Lower lobe of right lung (tissue), 2 donors: ENCODE results near the gene CDCA7L. TPM values are rescaled to one million over a fixed set of nuclear protein-coding genes. Genes with fewer than 3 reads are reported as not detected.

Source experiments
- ATAC-seq, 2 donors: fragments of 200-7000 bp; cut with Tn5 transposase; one replicate each; pipeline ENCODE4 v1.9.1; 2020 to 2022; ENCODE audit warnings: mild to moderate bottlenecking in 2 of 2, moderate library complexity in 2 of 2
- DNase-seq: peaks from one replicate; pipeline ENCODE4 v3.0.0-alpha.2; 2020
- H3K27ac ChIP-seq: fragments of 200-600 bp; one replicate; pipeline ENCODE4 v1.8.0; 2022
- H3K27me3 ChIP-seq: fragments of 200-600 bp; one replicate; pipeline ENCODE4 v1.8.0; 2022; ENCODE audit warnings: low read depth
- H3K36me3 ChIP-seq: fragments of 200-600 bp; one replicate; pipeline ENCODE4 v1.8.0; 2022; ENCODE audit warnings: mild to moderate bottlenecking
- H3K4me1 ChIP-seq: fragments of 200-600 bp; one replicate; pipeline ENCODE4 v1.8.0; 2022
- H3K4me3 ChIP-seq: fragments of 200-600 bp; one replicate; pipeline ENCODE4 v1.8.0; 2022; ENCODE audit warnings: mild to moderate bottlenecking
- H3K9me3 ChIP-seq: fragments of 200-600 bp; one replicate; pipeline ENCODE4 v1.8.0; 2022
- CTCF ChIP-seq: fragments of 200-600 bp; IDR thresholded peaks from one replicate; pipeline ENCODE4 v1.8.0; 2022; ENCODE audit warnings: antibody characterized with exemption, mild to moderate bottlenecking
- intact Hi-C: fragments of 100-400 bp; cut with DNase I; formaldehyde crosslinking; loops from one replicate; pipeline ENCODE4 v1.11.0; 2022
- total RNA-seq: library from RNA; stranded (reverse); fragmentation: NEBNext Ultra II Directional; extraction: Animal tissue kit (Norgen Biotek cat#: 25700); gene quantifications from one replicate; pipeline ENCODE4 v1.2.1, GENCODE V29; 2021
- donor health status: DM: no; HTN: yes; CAD: no; lungs with severe emphysema.

The CDCA7L gene
- total RNA-seq, 1 donor from 2014 or later, result 33.9 TPM

- TF ChIP-seq CTCF, result no peak
- Histone ChIP-seq H3K4me1 (no peaks in the 10 kb centered on the region), H3K4me3 (no peak overlapping the region), H3K27ac (no peak overlapping the region), H3K27me3 (no peaks in the 10 kb centered on the region), H3K9me3 (no peaks in the 10 kb centered on the region), H3K36me3 (no peaks in the 10 kb centered on the region)
- ATAC-seq (no peak), DNase-seq (no peak)
- intact Hi-C loops, result no loop called here
Observed at GRCh38 chr7:21966271-21966670, 20.6 kb upstream of the CDCA7L start.

- Histone ChIP-seq H3K4me3 (no peak overlapping the region), H3K27ac (no peak overlapping the region), H3K36me3 (no peaks in the 10 kb centered on the region), H3K27me3 (no peaks in the 10 kb centered on the region), H3K4me1 (no peaks in the 10 kb centered on the region), H3K9me3 (no peaks in the 10 kb centered on the region)
- no peak for DNase-seq
- ATAC-seq, result peak in 1 of 2 donors; percentile 52
- intact Hi-C loops, result no loop called here
- TF ChIP-seq CTCF, result no peak
Observed at GRCh38 chr7:21965291-21965690, 19.6 kb upstream of the CDCA7L start.

GRCh38 chr7:21962677-21963076 is 17.0 kb upstream of the CDCA7L start:
- no peaks in the 10 kb centered on the region for H3K9me3 ChIP-seq
- ATAC-seq, result no peak
- no peak for DNase-seq
- no peaks in the 10 kb centered on the region for H3K36me3 ChIP-seq
- no peaks in the 10 kb centered on the region for H3K4me1 ChIP-seq
- no peaks in the 10 kb centered on the region for H3K27me3 ChIP-seq
- no peak overlapping the region for H3K4me3 ChIP-seq
- TF ChIP-seq CTCF, result no peak
- intact Hi-C loops, result no loop called here
- H3K27ac ChIP-seq, result no peak overlapping the region

- no peak overlapping the region for H3K27ac ChIP-seq
- H3K9me3 ChIP-seq, result no peaks in the 10 kb centered on the region
- ATAC-seq (no peak), DNase-seq (no peak)
- H3K27me3 ChIP-seq, result no peaks in the 10 kb centered on the region
- intact Hi-C loops, result no loop called here
- TF ChIP-seq CTCF, result no peak
- H3K4me3 ChIP-seq, result no peak overlapping the region
- no peaks in the 10 kb centered on the region for H3K4me1 ChIP-seq
- H3K36me3 ChIP-seq, result no peaks in the 10 kb centered on the region
Observed at GRCh38 chr7:21960922-21961321, 15.2 kb upstream of the CDCA7L start.

- Histone ChIP-seq H3K27me3 (no peaks in the 10 kb centered on the region), H3K4me3 (no peak overlapping the region), H3K27ac (no peak overlapping the region), H3K4me1 (no peaks in the 10 kb centered on the region), H3K36me3 (no peaks in the 10 kb centered on the region), H3K9me3 (no peaks in the 10 kb centered on the region)
- intact Hi-C loops, result no loop called here
- DNase-seq, result no peak
- ATAC-seq, result no peak
- no peak for TF ChIP-seq CTCF
Observed at GRCh38 chr7:21959387-21959776, 13.7 kb upstream of the CDCA7L start.

GRCh38 chr7:21953781-21954180 is 8.1 kb upstream of the CDCA7L start:
- no peaks in the 10 kb centered on the region for H3K36me3 ChIP-seq
- H3K27ac ChIP-seq, result no peak overlapping the region
- ATAC-seq, result no peak
- no peaks in the 10 kb centered on the region for H3K4me1 ChIP-seq
- TF ChIP-seq CTCF, result no peak
- intact Hi-C loops, result no loop called here
- no peak overlapping the region for H3K4me3 ChIP-seq
- DNase-seq, result no peak
- H3K27me3 ChIP-seq, result no peaks in the 10 kb centered on the region
- H3K9me3 ChIP-seq, result no peaks in the 10 kb centered on the region
